Activated T-cell treated with anti-CD3 and anti-CD28 coated beads, Interleukin-2, amount 50 U/mL, for 4 hours (primary cell): ENCODE measurements around the gene PSPH. TPM values are rescaled to one million over a fixed set of nuclear protein-coding genes. Genes with fewer than 3 reads are reported as not detected.
"Not testable (repeated sequence)": the region's sequence is repeated elsewhere in the genome, so short reads cannot be mapped to it uniquely, and the experiment has no call there.

Experiments
- ATAC-seq, 2 donors: fragments of 200-7000 bp; cut with Tn5 transposase; one replicate each; pipeline ENCODE4 v1.10.0; 2021
- DNase-seq: peaks from one replicate; pipeline ENCODE4 v3.0.0-alpha.2; 2020
- H3K27me3 Mint-ChIP-seq: one replicate; pipeline ENCODE4 v1.8.0; 2021; ENCODE audit warnings: low read depth, mixed read lengths
- H3K36me3 Mint-ChIP-seq: one replicate; pipeline ENCODE4 v1.8.0; 2022; ENCODE audit warnings: mixed read lengths; ENCODE audit not compliant: insufficient read depth
- H3K4me1 Mint-ChIP-seq: one replicate; pipeline ENCODE4 v1.8.0; 2021; ENCODE audit warnings: low read depth, mixed read lengths
- H3K4me3 Mint-ChIP-seq: one replicate; pipeline ENCODE4 v1.8.0; 2021; ENCODE audit warnings: mild to moderate bottlenecking, moderate library complexity, mixed read lengths
- H3K9me3 Mint-ChIP-seq: one replicate; pipeline ENCODE4 v1.8.0; 2021; ENCODE audit warnings: mixed read lengths
- total RNA-seq, 3 donors: library from RNA; stranded (reverse); gene quantifications; one replicate each; pipeline ENCODE4 v1.2.1, GENCODE V29; 2021

PSPH gene
- total RNA-seq, 3 donors from 2014 or later = 15.8 to 17.5 (median 15.9) TPM

GRCh38 chr7:56046721-56047445 lies 4.4 kb downstream of the PSPH start:
- peaks cover 3% of the 10 kb centered on the region for H3K36me3 Mint-ChIP-seq

GRCh38 chr7:56045758-56046157 lies 5.5 kb downstream of the PSPH start:
- H3K36me3 Mint-ChIP-seq, DNase-seq, H3K9me3 Mint-ChIP-seq, H3K4me1 Mint-ChIP-seq, ATAC-seq, H3K27me3 Mint-ChIP-seq, H3K4me3 Mint-ChIP-seq: not testable (repeated sequence)

More at GRCh38 chr7:56046721-56047445, 4.4 kb downstream of the PSPH start:
- H3K4me1 Mint-ChIP-seq = peaks cover 4% of the 10 kb centered on the region
- DNase-seq = no peak
- no peak overlapping the region for H3K4me3 Mint-ChIP-seq
- no peak for ATAC-seq
- H3K9me3 Mint-ChIP-seq = no peaks in the 10 kb centered on the region
- H3K27me3 Mint-ChIP-seq = no peaks in the 10 kb centered on the region

DNA sequence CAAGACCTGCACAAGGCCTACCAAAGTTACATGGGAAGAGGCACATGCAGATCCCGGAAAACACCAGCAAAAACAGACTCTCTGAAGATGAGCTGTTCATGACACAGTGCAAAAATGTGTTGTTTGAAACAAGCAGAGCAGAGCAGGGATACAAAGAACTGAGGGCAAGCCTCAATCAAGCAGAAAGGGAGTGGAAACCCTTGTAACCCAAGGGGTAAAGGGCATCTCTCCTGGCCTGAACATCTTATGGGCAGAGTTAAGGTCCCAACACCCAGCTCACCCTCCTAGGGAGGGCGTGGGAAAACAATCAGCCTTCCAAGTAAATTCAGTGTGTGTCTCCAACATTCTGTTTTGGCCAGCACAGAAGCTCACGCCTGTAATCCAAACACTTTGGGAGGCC lies 10.5 kb downstream of the PSPH start:
- DNase-seq = no peak
- Mint-ChIP-seq H3K36me3 (peaks cover 3% of the 10 kb centered on the region), H3K4me3 (no peak overlapping the region), H3K9me3 (no peaks in the 10 kb centered on the region), H3K4me1 (no peaks in the 10 kb centered on the region), H3K27me3 (no peaks in the 10 kb centered on the region)
- no peak for ATAC-seq

- DNase-seq (peak; percentile 64), ATAC-seq (peak; percentile 95 to 97)
- peaks cover 7% of the 10 kb centered on the region for H3K4me1 Mint-ChIP-seq
- H3K36me3 Mint-ChIP-seq = no peaks in the 10 kb centered on the region
- no peaks in the 10 kb centered on the region for H3K27me3 Mint-ChIP-seq
- peak overlapping the region; percentile 88 for H3K4me3 Mint-ChIP-seq
- no peaks in the 10 kb centered on the region for H3K9me3 Mint-ChIP-seq
Observed at GRCh38 chr7:56033671-56034432, 17.4 kb downstream of the PSPH start.

DNA sequence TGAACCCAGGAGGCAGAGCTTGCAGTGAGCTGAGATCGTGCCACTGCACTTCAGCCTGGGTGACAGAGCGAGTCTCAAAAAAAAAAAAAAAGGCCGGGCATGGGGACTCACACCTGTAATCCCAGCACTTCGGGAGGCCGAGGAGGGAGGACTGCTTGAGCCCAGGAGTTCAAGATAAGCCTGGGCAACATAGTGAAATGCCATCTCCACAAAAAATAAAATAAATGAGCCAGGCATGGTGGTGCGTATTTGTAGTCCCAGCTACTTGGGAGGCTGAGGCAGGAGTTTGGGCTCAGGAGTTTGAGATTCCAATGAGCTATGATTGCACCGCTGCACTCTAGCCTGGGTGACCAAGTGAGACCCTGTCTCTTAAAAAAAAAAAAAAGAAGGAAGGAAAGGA lies 18.7 kb downstream of the PSPH start:
- H3K4me3 Mint-ChIP-seq = peak overlapping the region; percentile 51
- not testable (repeated sequence) for H3K27me3 Mint-ChIP-seq, DNase-seq, ATAC-seq, H3K4me1 Mint-ChIP-seq, H3K9me3 Mint-ChIP-seq, H3K36me3 Mint-ChIP-seq

GRCh38 chr7:56031556-56031955 lies 19.7 kb downstream of the PSPH start:
- ATAC-seq, DNase-seq, H3K4me1 Mint-ChIP-seq, H3K9me3 Mint-ChIP-seq, H3K27me3 Mint-ChIP-seq, H3K36me3 Mint-ChIP-seq, H3K4me3 Mint-ChIP-seq: not testable (repeated sequence)

GRCh38 chr7:56030340-56030739 lies 20.9 kb downstream of the PSPH start:
- Mint-ChIP-seq H3K9me3 (no peaks in the 10 kb centered on the region), H3K36me3 (peaks cover 1% of the 10 kb centered on the region), H3K4me1 (peaks cover 7% of the 10 kb centered on the region), H3K27me3 (no peaks in the 10 kb centered on the region), H3K4me3 (no peak overlapping the region)
- no peak for DNase-seq
- ATAC-seq = no peak

DNA sequence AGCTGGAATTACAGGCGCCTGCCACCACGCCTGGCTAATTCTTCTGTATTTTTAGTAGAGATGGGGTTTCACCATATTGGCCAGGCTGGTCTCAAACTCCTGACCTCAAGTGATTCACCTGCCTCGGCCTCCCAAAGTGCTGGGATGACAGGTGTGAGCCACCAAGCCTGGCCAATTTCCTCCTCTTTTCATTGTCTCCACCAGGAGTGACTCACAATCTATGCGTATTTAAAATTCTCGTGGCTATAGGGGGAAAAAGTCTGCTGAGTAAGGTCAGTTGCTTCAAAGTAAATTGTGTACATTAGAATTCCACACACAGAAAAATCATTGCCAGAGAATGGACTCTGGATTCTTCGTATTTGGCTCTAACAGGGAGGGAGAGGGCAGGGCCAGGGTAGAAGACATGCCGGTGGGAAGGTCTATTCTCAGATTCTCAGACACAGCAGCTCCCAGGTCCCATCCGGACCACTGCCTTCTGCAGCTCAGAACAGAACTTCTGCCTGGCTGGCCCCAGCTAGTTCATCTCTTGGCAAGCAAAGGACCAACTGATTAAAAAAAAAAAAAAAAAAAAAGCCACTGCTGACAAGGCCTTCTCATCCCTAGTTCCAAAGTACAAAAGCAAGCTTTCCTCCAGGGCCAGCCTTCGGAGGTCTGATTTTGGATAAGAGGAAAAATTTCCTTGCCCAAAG lies 22.2 kb downstream of the PSPH start:
- no peak overlapping the region for H3K4me3 Mint-ChIP-seq
- peaks cover 7% of the 10 kb centered on the region for H3K4me1 Mint-ChIP-seq
- peaks cover 1% of the 10 kb centered on the region for H3K36me3 Mint-ChIP-seq
- no peaks in the 10 kb centered on the region for H3K9me3 Mint-ChIP-seq
- no peak for ATAC-seq
- no peaks in the 10 kb centered on the region for H3K27me3 Mint-ChIP-seq
- no peak for DNase-seq

GRCh38 chr7:56026538-56026937 lies 24.7 kb downstream of the PSPH start:
- H3K36me3 Mint-ChIP-seq = peaks cover 1% of the 10 kb centered on the region
- H3K27me3 Mint-ChIP-seq = no peaks in the 10 kb centered on the region
- no peak overlapping the region for H3K4me3 Mint-ChIP-seq
- no peaks in the 10 kb centered on the region for H3K9me3 Mint-ChIP-seq
- no peaks in the 10 kb centered on the region for H3K4me1 Mint-ChIP-seq
- DNase-seq (no peak), ATAC-seq (no peak)

GRCh38 chr7:56023500-56023899 lies 27.7 kb downstream of the PSPH start:
- Mint-ChIP-seq H3K27me3 (no peaks in the 10 kb centered on the region), H3K9me3 (no peaks in the 10 kb centered on the region), H3K4me3 (no peak overlapping the region), H3K36me3 (peaks cover 9% of the 10 kb centered on the region), H3K4me1 (no peaks in the 10 kb centered on the region)
- no peak for ATAC-seq
- no peak for DNase-seq

- H3K4me1 Mint-ChIP-seq = no peaks in the 10 kb centered on the region
- H3K4me3 Mint-ChIP-seq = no peak overlapping the region
- H3K27me3 Mint-ChIP-seq = no peaks in the 10 kb centered on the region
- ATAC-seq (no peak), DNase-seq (no peak)
- peaks cover 11% of the 10 kb centered on the region for H3K36me3 Mint-ChIP-seq
- no peaks in the 10 kb centered on the region for H3K9me3 Mint-ChIP-seq
Observed at GRCh38 chr7:56019501-56019900, 31.7 kb downstream of the PSPH start.

- H3K4me1 Mint-ChIP-seq, H3K27me3 Mint-ChIP-seq, H3K4me3 Mint-ChIP-seq, H3K9me3 Mint-ChIP-seq, ATAC-seq, DNase-seq: not testable (repeated sequence)
- H3K36me3 Mint-ChIP-seq = peaks cover 14% of the 10 kb centered on the region
Observed at GRCh38 chr7:56017015-56017414, 34.2 kb downstream of the PSPH start.

- Mint-ChIP-seq H3K4me1 (no peaks in the 10 kb centered on the region), H3K27me3 (no peaks in the 10 kb centered on the region), H3K9me3 (no peaks in the 10 kb centered on the region), H3K36me3 (peaks cover 3% of the 10 kb centered on the region), H3K4me3 (no peak overlapping the region)
- no peak for ATAC-seq
- no peak for DNase-seq
Observed at GRCh38 chr7:56009695-56010094, 41.5 kb downstream of the PSPH start.

DNA sequence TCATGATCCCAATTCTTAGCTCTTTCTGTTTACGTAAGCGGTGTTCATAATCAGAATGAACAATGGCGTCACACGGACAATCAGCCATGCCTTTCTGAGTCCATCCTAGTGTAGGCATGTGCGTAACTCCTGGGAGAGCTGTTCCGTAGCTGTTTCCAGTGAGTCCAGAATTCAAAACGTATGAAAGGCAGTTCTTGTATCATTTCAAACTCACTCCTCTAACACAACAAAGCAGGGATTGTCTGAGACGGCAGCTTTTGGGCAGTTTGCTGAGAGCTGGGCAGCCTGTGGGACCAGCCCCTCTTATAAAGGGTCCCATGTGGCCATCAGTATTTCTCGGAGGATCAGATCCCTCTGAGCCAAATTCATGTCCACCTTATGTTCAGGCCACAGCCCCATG lies 43.4 kb downstream of the PSPH start:
- ATAC-seq (no peak), DNase-seq (no peak)
- Mint-ChIP-seq H3K4me3 (no peak overlapping the region), H3K4me1 (no peaks in the 10 kb centered on the region), H3K9me3 (no peaks in the 10 kb centered on the region), H3K36me3 (no peaks in the 10 kb centered on the region), H3K27me3 (no peaks in the 10 kb centered on the region)
